Loucy (cell line): ENCODE measurements around the gene GOLGA8B.

Experiments
- CTCF ChIP-seq: fragments of 200-600 bp; sonication (generic); conservative IDR thresholded peaks from 2 replicates; pipeline ENCODE4 v1.5.1; 2014; ENCODE audit warnings: mild to moderate bottlenecking, antibody characterized with exemption, low read length
- EZH2phosphoT487 ChIP-seq: fragments of 200-600 bp; IDR thresholded peaks from 2 replicates; pipeline ENCODE4 v1.6.1; 2018; ENCODE audit warnings: antibody characterized with exemption, mild to moderate bottlenecking, moderate library complexity, borderline replicate concordance

DNA sequence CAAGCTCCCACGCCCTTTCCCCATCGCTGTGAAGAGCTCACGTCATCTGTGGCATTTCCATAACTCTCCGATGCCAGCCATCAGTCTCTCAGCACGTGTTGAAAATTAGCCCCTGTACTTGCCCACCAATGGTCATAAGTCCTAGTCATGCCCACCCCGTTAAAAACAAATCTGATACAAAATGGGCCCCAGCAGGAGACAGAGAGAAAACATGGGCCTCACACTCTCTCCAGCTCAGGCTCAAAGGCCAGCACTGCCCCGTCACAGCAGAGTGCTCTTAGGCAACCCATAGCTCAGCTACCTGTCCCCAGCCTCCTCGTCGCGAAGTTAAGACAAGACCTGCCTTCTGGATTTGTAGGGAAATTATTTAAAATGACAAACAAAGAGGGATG is 5.2 kb downstream of the GOLGA8B start:
- TF ChIP-seq CTCF, result no peak
- TF ChIP-seq EZH2phosphoT487, result no peak
